OCI-LY1 (cell line): ENCODE results near the gene KLC1.

Experiments used
- CTCF ChIP-seq: fragments of 200-600 bp; sonication (generic), shearing (Covaris generic); IDR thresholded peaks from 2 replicates; pipeline ENCODE4 v1.5.1; 2017; ENCODE audit warnings: mild to moderate bottlenecking, antibody characterized with exemption, low read length, moderate library complexity, mixed read lengths
- EZH2 ChIP-seq: fragments of 200-600 bp; sonication (generic), shearing (Covaris generic); IDR thresholded peaks from 2 replicates; pipeline ENCODE4 v1.8.0; 2017; ENCODE audit warnings: borderline replicate concordance, mixed run types, mild to moderate bottlenecking, antibody characterized with exemption, low read length, moderate library complexity, mixed read lengths

GRCh38 chr14:103709814-103710213 is 80.8 kb downstream of the KLC1 start:
- TF ChIP-seq EZH2 (no peak), CTCF (no peak)
